Sigmoid colon (tissue), 7 donors: ENCODE results near the gene REPS1. TPM values are rescaled to one million over a fixed set of nuclear protein-coding genes. Genes with fewer than 3 reads are reported as not detected.

Source experiments
- DNase-seq: peaks from one replicate; pipeline ENCODE4 v3.0.0-alpha.2; 2019
- H3K27ac ChIP-seq, 4 donors: fragments of 200-600 bp; sonication (generic); one replicate each; pipeline ENCODE4 v1.5.1; 2016 to 2019; ENCODE audit warnings: mild to moderate bottlenecking in 1 of 4
- H3K27me3 ChIP-seq, 3 donors: fragments of 200-600 bp; sonication (generic); one replicate each; pipeline ENCODE4 v1.5.1; 2019; ENCODE audit warnings: mild to moderate bottlenecking in 1 of 3
- H3K36me3 ChIP-seq, 4 donors: fragments of 200-600 bp; sonication (generic); one replicate each; pipeline ENCODE4 v1.5.1; 2016 to 2019
- H3K4me1 ChIP-seq, 4 donors: fragments of 200-600 bp; sonication (generic); one replicate each; pipeline ENCODE4 v1.5.1; 2017 to 2019
- H3K4me3 ChIP-seq, 4 donors: fragments of 200-600 bp; sonication (generic); one replicate each; pipeline ENCODE4 v1.5.1; 2017 to 2019; ENCODE audit warnings: mild to moderate bottlenecking in 2 of 4, moderate library complexity in 1 of 4
- H3K9me3 ChIP-seq, 4 donors: fragments of 200-600 bp in 3 of 4; sonication (generic) in 3 of 4; one replicate each; pipeline versions ENCODE4 v1.5.1 to v1.6.1; 2013 to 2019
- CTCF ChIP-seq, 4 experiments: fragments of 450-650 bp in 3 of 4; fragments of 200-600 bp in 1 of 4; IDR thresholded peaks; one replicate each; pipeline ENCODE4 v1.5.1; 2016 to 2019; ENCODE audit warnings: antibody characterized with exemption in 4 of 4, mild to moderate bottlenecking in 3 of 4, moderate library complexity in 2 of 4
- EP300 ChIP-seq, 4 donors: sonication (generic); formaldehyde crosslinking; IDR thresholded peaks; one replicate each; pipeline ENCODE4 v1.6.1; 2017; ENCODE audit warnings: antibody characterized with exemption in 4 of 4
- POLR2A ChIP-seq, 2 donors: fragments of 450-650 bp; IDR thresholded peaks; one replicate each; pipeline ENCODE4 v1.6.1; 2016; ENCODE audit warnings: antibody characterized with exemption in 2 of 2, mild to moderate bottlenecking in 2 of 2, moderate library complexity in 2 of 2
- POLR2AphosphoS5 ChIP-seq, 4 donors: sonication (generic); formaldehyde crosslinking; IDR thresholded peaks; one replicate each; pipeline ENCODE4 v1.6.1; 2017; ENCODE audit warnings: antibody characterized with exemption in 4 of 4
- WGBS, 2 donors: extraction: QIAGEN DNeasy Blood & Tissue Kit; methylation state at CpG; one replicate each; pipeline ENCODE4 v1.1.7; 2013; 5-methylcytosine and 5-hydroxymethylcytosine counted together
- intact Hi-C: fragments of 100-400 bp; cut with DNase I; formaldehyde crosslinking; loops from one replicate; pipeline ENCODE4 v1.15.1; 2023
- polyA plus RNA-seq, 3 donors: library from polyadenylated mRNA; stranded (reverse); fragments of 200-250 nt; gene quantifications; one replicate each; pipeline ENCODE4 v1.2.3, GENCODE V29; 2013
- total RNA-seq, 4 donors: library from RNA; depleted of rRNA; stranded (reverse); fragments of >200 nt; gene quantifications; one replicate each; pipeline ENCODE4 v1.1.0, GENCODE V29; 2016
- donor health status: healthy with polysubstance abuse.
- donor health status: Bipolar disorder and iron deficiency.
- donor health status: healthy.

The REPS1 gene
- total and polyA plus RNA-seq, 7 donors = 12.6 to 53.7 (median 26.3) TPM

- no peak for TF ChIP-seq POLR2A (IDR thresholded peaks at IDR 0.05)
- TF ChIP-seq CTCF (IDR thresholded peaks at IDR 0.05) = no peak
- TF ChIP-seq EP300 (IDR thresholded peaks at IDR 0.05) = no peak
- no peak for TF ChIP-seq POLR2AphosphoS5 (IDR thresholded peaks at IDR 0.05)
- 95 to 99% methylated on average over 4 of the region's 4 CpGs for WGBS, 2 donors
- Histone ChIP-seq H3K36me3 (no peaks in the 10 kb centered on the region), H3K4me1 (peaks cover 0 to 35% (median 20%) of the 10 kb centered on the region in 4 donors), H3K27me3 (no peaks in the 10 kb centered on the region), H3K4me3 (no peak overlapping the region), H3K9me3 (no peaks in the 10 kb centered on the region), H3K27ac (no peak overlapping the region)
- intact Hi-C loops = no loop called here
- no peak for DNase-seq
Observed at GRCh38 chr6:138978229-138978628, 9.8 kb downstream of the REPS1 start.

- intact Hi-C loops = no loop called here
- DNase-seq = no peak
- WGBS, 2 donors = 97% methylated on average over 1 of the region's 1 CpG
- TF ChIP-seq POLR2A (IDR thresholded peaks at IDR 0.05) (no peak), CTCF (IDR thresholded peaks at IDR 0.05) (no peak), EP300 (IDR thresholded peaks at IDR 0.05) (no peak), POLR2AphosphoS5 (IDR thresholded peaks at IDR 0.05) (no peak)
- H3K4me3 ChIP-seq = no peak overlapping the region
- no peaks in the 10 kb centered on the region for H3K36me3 ChIP-seq
- H3K27ac ChIP-seq = no peak overlapping the region
- peaks cover 0 to 35% (median 16%) of the 10 kb centered on the region in 4 donors for H3K4me1 ChIP-seq
- H3K27me3 ChIP-seq = no peaks in the 10 kb centered on the region
- H3K9me3 ChIP-seq = no peaks in the 10 kb centered on the region
Observed at GRCh38 chr6:138977646-138978167, 10.3 kb downstream of the REPS1 start.

- intact Hi-C loops = no loop called here
- WGBS, 2 donors = 95 to 97% methylated on average over 2 of the region's 2 CpGs
- Histone ChIP-seq H3K27ac (no peak overlapping the region), H3K9me3 (no peaks in the 10 kb centered on the region), H3K27me3 (no peaks in the 10 kb centered on the region), H3K36me3 (no peaks in the 10 kb centered on the region), H3K4me3 (no peak overlapping the region), H3K4me1 (peaks cover 0 to 35% (median 18%) of the 10 kb centered on the region in 4 donors)
- no peak for DNase-seq
- no peak for TF ChIP-seq POLR2AphosphoS5 (IDR thresholded peaks at IDR 0.05)
- no peak for TF ChIP-seq CTCF (IDR thresholded peaks at IDR 0.05)
- TF ChIP-seq EP300 (IDR thresholded peaks at IDR 0.05) = no peak
- no peak for TF ChIP-seq POLR2A (IDR thresholded peaks at IDR 0.05)
Observed at GRCh38 chr6:138977242-138977641, 10.8 kb downstream of the REPS1 start.

- no peak for DNase-seq
- intact Hi-C loops = no loop called here
- Histone ChIP-seq H3K9me3 (no peaks in the 10 kb centered on the region), H3K36me3 (no peaks in the 10 kb centered on the region), H3K4me1 (peaks cover 0 to 39% (median 28%) of the 10 kb centered on the region in 4 donors), H3K27ac (no peak overlapping the region), H3K4me3 (no peak overlapping the region), H3K27me3 (no peaks in the 10 kb centered on the region)
- WGBS, 2 donors = 92 to 94% methylated on average over 4 of the region's 4 CpGs
- TF ChIP-seq POLR2A (IDR thresholded peaks at IDR 0.05) = no peak
- no peak for TF ChIP-seq EP300 (IDR thresholded peaks at IDR 0.05)
- no peak for TF ChIP-seq POLR2AphosphoS5 (IDR thresholded peaks at IDR 0.05)
- no peak for TF ChIP-seq CTCF (IDR thresholded peaks at IDR 0.05)
Observed at GRCh38 chr6:138975815-138976214, 12.2 kb downstream of the REPS1 start.
